DMS153 treated with DMSO at 0.1 percent for 48 hours (cell line): ENCODE measurements around the gene SEPTIN5.

Source experiments
- DNase-seq: peaks from one replicate; lab custom pipeline; 2025; ENCODE audit not compliant: unreplicated experiment; lab: John Stamatoyannopoulos, UW

Gene SEPTIN5

GRCh38 chr22:19705181-19705934, 8.9 kb upstream of the SEPTIN5 start:
- no peak for DNase-seq

- no peak for DNase-seq
These were observed 7.6 kb upstream of the SEPTIN5 start for GRCh38 chr22:19706661-19707151.

- DNase-seq: no peak
These were observed 6.7 kb upstream of the SEPTIN5 start for GRCh38 chr22:19707347-19708290.

- DNase-seq: no peak
These were observed 5.8 kb upstream of the SEPTIN5 start for GRCh38 chr22:19708321-19709011.

- DNase-seq: no peak
These were observed 5.1 kb upstream of the SEPTIN5 start for GRCh38 chr22:19709063-19709769.

GRCh38 chr22:19710020-19710768, 4.1 kb upstream of the SEPTIN5 start:
- no peak for DNase-seq

GRCh38 chr22:19710769-19711106, 3.6 kb upstream of the SEPTIN5 start:
- DNase-seq: no peak

- no peak for DNase-seq
These were observed 1.1 kb upstream of the SEPTIN5 start for GRCh38 chr22:19713245-19713644.

GRCh38 chr22:19713650-19714311, 522 bp upstream of the SEPTIN5 start:
- DNase-seq: no peak

GRCh38 chr22:19715188-19715930, 1.1 kb downstream of the SEPTIN5 start:
- DNase-seq: no peak

- no peak for DNase-seq
These were observed 1.9 kb downstream of the SEPTIN5 start for GRCh38 chr22:19716041-19716828.

- DNase-seq: no peak
These were observed 2.5 kb downstream of the SEPTIN5 start for GRCh38 chr22:19716829-19717105.

- DNase-seq: no peak
These were observed 2.9 kb downstream of the SEPTIN5 start for GRCh38 chr22:19717181-19717580.

GRCh38 chr22:19717691-19718455, 3.6 kb downstream of the SEPTIN5 start:
- DNase-seq: peak; percentile 40

GRCh38 chr22:19718456-19719049, 4.2 kb downstream of the SEPTIN5 start:
- no peak for DNase-seq

GRCh38 chr22:19719050-19719482, 4.8 kb downstream of the SEPTIN5 start:
- no peak for DNase-seq

GRCh38 chr22:19719488-19720021, 5.3 kb downstream of the SEPTIN5 start:
- DNase-seq: no peak
